ENCODE data around the gene STK39.

DNA sequence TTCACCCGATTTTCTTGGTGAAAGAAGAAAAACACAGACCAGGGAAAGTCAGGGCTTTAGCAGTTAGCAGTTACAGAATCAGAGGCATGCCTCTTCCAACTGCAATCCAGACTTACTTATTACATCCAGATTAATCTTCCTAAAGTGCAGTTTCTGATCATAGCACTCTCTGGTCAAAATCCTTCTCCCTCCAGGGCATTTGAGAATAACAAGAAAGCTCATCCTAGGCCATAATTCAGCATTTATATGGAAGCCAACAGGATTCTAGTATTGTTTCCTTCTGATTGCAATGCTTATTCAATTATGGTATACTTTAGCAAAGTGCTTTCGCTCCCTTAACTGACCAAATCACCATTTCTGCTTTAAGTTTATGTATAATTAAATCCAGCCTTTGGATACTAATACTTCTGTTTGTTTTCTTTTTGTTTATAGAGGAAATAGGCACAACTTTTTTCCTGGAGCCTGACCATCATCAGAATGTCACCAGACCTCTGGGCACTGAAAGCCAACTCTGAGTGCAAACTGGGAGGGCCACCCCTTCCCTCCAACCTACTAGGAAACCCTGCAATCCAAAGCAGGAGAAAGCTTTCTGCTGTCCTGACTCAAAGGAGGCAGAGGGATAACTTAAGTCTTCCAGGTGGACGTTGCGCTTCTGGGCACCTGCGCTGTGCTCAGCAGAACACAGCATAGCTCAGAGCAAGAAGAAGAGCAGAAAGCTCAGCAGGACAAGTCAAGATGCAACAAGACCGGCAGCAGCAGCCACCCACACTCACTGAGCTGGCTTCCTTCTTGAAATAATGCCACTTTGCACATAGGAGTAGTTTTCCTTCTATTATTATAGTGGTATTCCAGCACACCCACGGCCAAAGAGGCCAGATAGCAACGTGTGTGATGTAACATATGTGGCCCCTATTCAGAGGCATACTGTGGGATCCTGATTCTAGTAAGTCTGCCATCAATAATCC lies 99.3 kb downstream of the STK39 start:
- TF ChIP-seq, protein P1, sequence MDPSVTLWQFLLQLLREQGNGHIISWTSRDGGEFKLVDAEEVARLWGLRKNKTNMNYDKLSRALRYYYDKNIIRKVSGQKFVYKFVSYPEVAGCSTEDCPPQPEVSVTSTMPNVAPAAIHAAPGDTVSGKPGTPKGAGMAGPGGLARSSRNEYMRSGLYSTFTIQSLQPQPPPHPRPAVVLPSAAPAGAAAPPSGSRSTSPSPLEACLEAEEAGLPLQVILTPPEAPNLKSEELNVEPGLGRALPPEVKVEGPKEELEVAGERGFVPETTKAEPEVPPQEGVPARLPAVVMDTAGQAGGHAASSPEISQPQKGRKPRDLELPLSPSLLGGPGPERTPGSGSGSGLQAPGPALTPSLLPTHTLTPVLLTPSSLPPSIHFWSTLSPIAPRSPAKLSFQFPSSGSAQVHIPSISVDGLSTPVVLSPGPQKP (IDR thresholded peaks at IDR 0.05; ENCODE audit: low read depth, low read length): no peak
- TF ChIP-seq MAFK (IDR thresholded peaks at IDR 0.05; ENCODE audit: partially characterized antibody): no peak
- no peak for TF ChIP-seq MYC (IDR thresholded peaks at IDR 0.05; ENCODE audit: borderline replicate concordance, low read length)
- TF ChIP-seq CEBPB (IDR thresholded peaks at IDR 0.05): no peak
- TF ChIP-seq, protein P2, sequence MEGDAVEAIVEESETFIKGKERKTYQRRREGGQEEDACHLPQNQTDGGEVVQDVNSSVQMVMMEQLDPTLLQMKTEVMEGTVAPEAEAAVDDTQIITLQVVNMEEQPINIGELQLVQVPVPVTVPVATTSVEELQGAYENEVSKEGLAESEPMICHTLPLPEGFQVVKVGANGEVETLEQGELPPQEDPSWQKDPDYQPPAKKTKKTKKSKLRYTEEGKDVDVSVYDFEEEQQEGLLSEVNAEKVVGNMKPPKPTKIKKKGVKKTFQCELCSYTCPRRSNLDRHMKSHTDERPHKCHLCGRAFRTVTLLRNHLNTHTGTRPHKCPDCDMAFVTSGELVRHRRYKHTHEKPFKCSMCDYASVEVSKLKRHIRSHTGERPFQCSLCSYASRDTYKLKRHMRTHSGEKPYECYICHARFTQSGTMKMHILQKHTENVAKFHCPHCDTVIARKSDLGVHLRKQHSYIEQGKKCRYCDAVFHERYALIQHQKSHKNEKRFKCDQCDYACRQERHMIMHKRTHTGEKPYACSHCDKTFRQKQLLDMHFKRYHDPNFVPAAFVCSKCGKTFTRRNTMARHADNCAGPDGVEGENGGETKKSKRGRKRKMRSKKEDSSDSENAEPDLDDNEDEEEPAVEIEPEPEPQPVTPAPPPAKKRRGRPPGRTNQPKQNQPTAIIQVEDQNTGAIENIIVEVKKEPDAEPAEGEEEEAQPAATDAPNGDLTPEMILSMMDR (IDR thresholded peaks at IDR 0.05): no peak
- no peak for TF ChIP-seq SMC3 (IDR thresholded peaks at IDR 0.05)
- no peak for TF ChIP-seq POLR2A (IDR thresholded peaks at IDR 0.05; ENCODE audit: low read length)
- no peak for TF ChIP-seq RCOR1 (IDR thresholded peaks at IDR 0.05; ENCODE audit: low read depth, low read length)
- TF ChIP-seq, protein P3, sequence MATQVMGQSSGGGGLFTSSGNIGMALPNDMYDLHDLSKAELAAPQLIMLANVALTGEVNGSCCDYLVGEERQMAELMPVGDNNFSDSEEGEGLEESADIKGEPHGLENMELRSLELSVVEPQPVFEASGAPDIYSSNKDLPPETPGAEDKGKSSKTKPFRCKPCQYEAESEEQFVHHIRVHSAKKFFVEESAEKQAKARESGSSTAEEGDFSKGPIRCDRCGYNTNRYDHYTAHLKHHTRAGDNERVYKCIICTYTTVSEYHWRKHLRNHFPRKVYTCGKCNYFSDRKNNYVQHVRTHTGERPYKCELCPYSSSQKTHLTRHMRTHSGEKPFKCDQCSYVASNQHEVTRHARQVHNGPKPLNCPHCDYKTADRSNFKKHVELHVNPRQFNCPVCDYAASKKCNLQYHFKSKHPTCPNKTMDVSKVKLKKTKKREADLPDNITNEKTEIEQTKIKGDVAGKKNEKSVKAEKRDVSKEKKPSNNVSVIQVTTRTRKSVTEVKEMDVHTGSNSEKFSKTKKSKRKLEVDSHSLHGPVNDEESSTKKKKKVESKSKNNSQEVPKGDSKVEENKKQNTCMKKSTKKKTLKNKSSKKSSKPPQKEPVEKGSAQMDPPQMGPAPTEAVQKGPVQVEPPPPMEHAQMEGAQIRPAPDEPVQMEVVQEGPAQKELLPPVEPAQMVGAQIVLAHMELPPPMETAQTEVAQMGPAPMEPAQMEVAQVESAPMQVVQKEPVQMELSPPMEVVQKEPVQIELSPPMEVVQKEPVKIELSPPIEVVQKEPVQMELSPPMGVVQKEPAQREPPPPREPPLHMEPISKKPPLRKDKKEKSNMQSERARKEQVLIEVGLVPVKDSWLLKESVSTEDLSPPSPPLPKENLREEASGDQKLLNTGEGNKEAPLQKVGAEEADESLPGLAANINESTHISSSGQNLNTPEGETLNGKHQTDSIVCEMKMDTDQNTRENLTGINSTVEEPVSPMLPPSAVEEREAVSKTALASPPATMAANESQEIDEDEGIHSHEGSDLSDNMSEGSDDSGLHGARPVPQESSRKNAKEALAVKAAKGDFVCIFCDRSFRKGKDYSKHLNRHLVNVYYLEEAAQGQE (IDR thresholded peaks at IDR 0.05): no peak
- no peak for TF ChIP-seq POLR2AphosphoS2 (conservative IDR thresholded peaks at IDR 0.05; ENCODE audit: low read length)
- TF ChIP-seq RNF2 (IDR thresholded peaks at IDR 0.05; ENCODE audit: borderline replicate concordance, low read depth): no peak

Measured in A549 (cell line).